GM23338 (cell line): ENCODE results near the gene ABCA12. TPM values are rescaled to one million over a fixed set of nuclear protein-coding genes. Genes with fewer than 3 reads are reported as not detected.

Experiments
- ATAC-seq: fragments of 200-7000 bp; cut with Tn5 transposase; 3 replicates; pipeline ENCODE4 v1.9.1; 2020
- DNase-seq: peaks from one replicate; pipeline ENCODE4 v3.0.0-alpha.2; 2015; ENCODE audit warnings: low spot score
- H2AFZ ChIP-seq: fragments of 200-600 bp; sonication (generic); 2 replicates; pipeline ENCODE4 v1.8.0; 2016; ENCODE audit warnings: antibody characterized with exemption, mild to moderate bottlenecking, moderate library complexity
- H3F3A ChIP-seq: fragments of 200-600 bp; sonication (generic); replicated peaks from 2 replicates; pipeline ENCODE4 v1.8.0; 2017; ENCODE audit warnings: antibody characterized with exemption, mixed run types, low read depth
- H3K27ac ChIP-seq: fragments of 200-600 bp; sonication (generic); 2 replicates; pipeline ENCODE4 v1.6.1; 2016; ENCODE audit warnings: low read depth
- H3K27me3 ChIP-seq: fragments of 200-600 bp; sonication (generic); 2 replicates; pipeline ENCODE4 v1.8.0; 2016; ENCODE audit warnings: mild to moderate bottlenecking, mixed run types, moderate library complexity; ENCODE audit not compliant: insufficient read depth
- H3K36me3 ChIP-seq: fragments of 200-600 bp; sonication (generic); 2 replicates; pipeline ENCODE4 v1.8.0; 2016; ENCODE audit warnings: mild to moderate bottlenecking; ENCODE audit not compliant: insufficient read depth
- H3K4me1 ChIP-seq: fragments of 200-600 bp; sonication (generic); 2 replicates; pipeline ENCODE4 v1.8.0; 2016; ENCODE audit warnings: mild to moderate bottlenecking, moderate library complexity; ENCODE audit not compliant: insufficient read depth
- H3K4me2 ChIP-seq: fragments of 200-600 bp; sonication (generic); 2 replicates; pipeline ENCODE4 v1.7.1; 2017; ENCODE audit warnings: mixed run types
- H3K4me3 ChIP-seq: fragments of 200-600 bp; sonication (generic); 2 replicates; pipeline ENCODE4 v1.6.1; 2016; ENCODE audit warnings: mixed run types
- H3K79me2 ChIP-seq: fragments of 200-600 bp; sonication (generic); replicated peaks from 2 replicates; pipeline ENCODE4 v1.8.0; 2017; ENCODE audit warnings: mild to moderate bottlenecking; ENCODE audit not compliant: insufficient read depth
- H3K9me2 ChIP-seq: fragments of 200-600 bp; sonication (generic); 2 replicates; pipeline ENCODE4 v1.8.0; 2017; ENCODE audit not compliant: insufficient read depth
- H4K20me1 ChIP-seq: fragments of 200-600 bp; sonication (generic); replicated peaks from 2 replicates; pipeline ENCODE4 v1.8.0; 2017; ENCODE audit warnings: mild to moderate bottlenecking; ENCODE audit not compliant: insufficient read depth
- H3K27ac Mint-ChIP-seq: 2 replicates; pipeline ENCODE4 v1.8.0; 2020; ENCODE audit warnings: inconsistent platforms, mild to moderate bottlenecking, moderate library complexity, mixed read lengths
- H3K27me3 Mint-ChIP-seq: 3 replicates; pipeline ENCODE4 v1.8.0; 2022; ENCODE audit warnings: low read depth, mild to moderate bottlenecking, moderate library complexity, mixed read lengths, inconsistent platforms; ENCODE audit not compliant: insufficient read depth, poor library complexity
- H3K36me3 Mint-ChIP-seq: 3 replicates; pipeline ENCODE4 v1.8.0; 2021; ENCODE audit warnings: low read depth, mild to moderate bottlenecking, inconsistent platforms, moderate library complexity, mixed read lengths
- H3K4me1 Mint-ChIP-seq: 3 replicates; pipeline ENCODE4 v1.8.0; 2020; ENCODE audit warnings: mild to moderate bottlenecking, inconsistent platforms, mixed read lengths
- H3K4me3 Mint-ChIP-seq: 3 replicates; pipeline ENCODE4 v1.8.0; 2021; ENCODE audit warnings: moderate library complexity, mild to moderate bottlenecking, inconsistent platforms, mixed read lengths
- H3K9me3 Mint-ChIP-seq: 3 replicates; pipeline ENCODE4 v1.8.0; 2020; ENCODE audit warnings: moderate library complexity, mild to moderate bottlenecking, inconsistent platforms, mixed read lengths
- ETS1 ChIP-seq: IDR thresholded peaks from 2 replicates; pipeline ENCODE4 v1.6.1; 2016; ENCODE audit warnings: antibody characterized with exemption
- EZH2phosphoT487 ChIP-seq: fragments of 200-600 bp; sonication (generic); IDR thresholded peaks from one replicate; pipeline ENCODE4 v1.8.1; 2018; ENCODE audit warnings: antibody characterized with exemption; ENCODE audit not compliant: unreplicated experiment
- JUNB ChIP-seq: IDR thresholded peaks from one replicate; pipeline ENCODE4 v1.6.1; 2016; ENCODE audit warnings: antibody characterized with exemption; ENCODE audit not compliant: unreplicated experiment
- NANOG ChIP-seq: IDR thresholded peaks from 2 replicates; pipeline ENCODE4 v1.6.1; 2016; ENCODE audit warnings: antibody characterized with exemption, borderline replicate concordance
- REST ChIP-seq: IDR thresholded peaks from one replicate; pipeline ENCODE4 v1.6.1; 2018; ENCODE audit warnings: antibody characterized with exemption; ENCODE audit not compliant: unreplicated experiment
- STAT1 ChIP-seq: IDR thresholded peaks from one replicate; pipeline ENCODE4 v1.6.1; 2016; ENCODE audit warnings: antibody characterized with exemption; ENCODE audit not compliant: unreplicated experiment
- ZNF114 ChIP-seq: fragments of 250-450 bp; sonication (Bioruptor Pico); IDR thresholded peaks from 2 replicates; pipeline ENCODE4 v1.5.0; 2020; ENCODE audit warnings: mild to moderate bottlenecking, moderate library complexity
- ZNF331 ChIP-seq: fragments of 250-450 bp; sonication (Bioruptor Pico); IDR thresholded peaks from 2 replicates; pipeline ENCODE4 v1.5.0; 2020; ENCODE audit warnings: low read depth, mild to moderate bottlenecking, moderate library complexity
- ZNF462 ChIP-seq: fragments of 250-450 bp; sonication (Bioruptor Pico); IDR thresholded peaks from 2 replicates; pipeline ENCODE4 v1.5.0; 2020; ENCODE audit warnings: mild to moderate bottlenecking, moderate library complexity
- polyA plus RNA-seq: library from polyadenylated mRNA; unstranded; fragments of >200 nt; fragmentation: Nextera tagmentation; extraction: Ambion mirVana; gene quantifications from 2 replicates; pipeline ENCODE4 v1.2.1, GENCODE V29; 2016
- total RNA-seq: library from RNA; depleted of rRNA; stranded (reverse); fragments of >200 nt; shearing (Covaris generic); gene quantifications from 2 replicates; pipeline ENCODE4 v1.2.3, GENCODE V29; 2014

ABCA12 gene
- total and polyA plus RNA-seq, 2 experiments from 2014 or later, result 0.05 to 0.10 TPM

- H3K36me3 Mint-ChIP-seq, result no peaks in the 10 kb centered on the region
- no peaks in the 10 kb centered on the region for H3K9me2 ChIP-seq
- no peak overlapping the region for H2AFZ ChIP-seq
- H3K4me1 ChIP-seq, result no peaks in the 10 kb centered on the region
- no peaks in the 10 kb centered on the region for H3K27me3 Mint-ChIP-seq
- no peaks in the 10 kb centered on the region for H3K27me3 ChIP-seq
- no peaks in the 10 kb centered on the region for H3K79me2 ChIP-seq
- no peak for DNase-seq
- H3K36me3 ChIP-seq, result no peaks in the 10 kb centered on the region
- H3K27ac Mint-ChIP-seq, result no peak overlapping the region
- peaks cover 2% of the 10 kb centered on the region; the same call in 2 of the 3 replicates for H3K4me1 Mint-ChIP-seq
- H3F3A ChIP-seq, result no peaks in the 10 kb centered on the region
- no peaks in the 10 kb centered on the region for H3K9me3 Mint-ChIP-seq
- H3K27ac ChIP-seq, result no peak overlapping the region
- no peak overlapping the region for H3K4me3 Mint-ChIP-seq
- no peak for ATAC-seq
- TF ChIP-seq ZNF331 (CRISPR knock-in tag) (no peak), ETS1 (no peak)
- H3K4me2 ChIP-seq, result no peak overlapping the region
- H4K20me1 ChIP-seq, result no peaks in the 10 kb centered on the region
- no peak overlapping the region for H3K4me3 ChIP-seq
These were observed 152.8 kb downstream of the ABCA12 start for GRCh38 chr2:214985619-214986018.

GRCh38 chr2:214966420-214966819 lies 172.0 kb downstream of the ABCA12 start:
- H3K79me2 ChIP-seq, result no peaks in the 10 kb centered on the region
- no peaks in the 10 kb centered on the region for H3K4me1 ChIP-seq
- H3K9me2 ChIP-seq, result no peaks in the 10 kb centered on the region
- no peaks in the 10 kb centered on the region for H3K27me3 ChIP-seq
- H3K4me2 ChIP-seq, result no peak overlapping the region
- H2AFZ ChIP-seq, result no peak overlapping the region
- peaks cover 2% of the 10 kb centered on the region for H3K27me3 Mint-ChIP-seq
- H3K36me3 ChIP-seq, result no peaks in the 10 kb centered on the region; the same call in 1 of the 2 replicates
- H4K20me1 ChIP-seq, result no peaks in the 10 kb centered on the region; the same call in 1 of the 2 replicates
- no peak overlapping the region for H3K27ac Mint-ChIP-seq
- peaks cover 16% of the 10 kb centered on the region for H3K36me3 Mint-ChIP-seq
- H3K4me1 Mint-ChIP-seq, result no peaks in the 10 kb centered on the region
- peaks cover 24% of the 10 kb centered on the region for H3K9me3 Mint-ChIP-seq
- DNase-seq, result no peak
- no peak for ATAC-seq
- H3K4me3 Mint-ChIP-seq, result no peak overlapping the region
- no peak overlapping the region for H3K27ac ChIP-seq
- TF ChIP-seq STAT1 (no peak), JUNB (no peak), EZH2phosphoT487 (no peak), ZNF331 (CRISPR knock-in tag) (no peak), ZNF462 (CRISPR knock-in tag) (no peak), REST (no peak), NANOG (no peak), ZNF114 (CRISPR knock-in tag) (no peak)
- H3K4me3 ChIP-seq, result no peak overlapping the region
- no peaks in the 10 kb centered on the region for H3F3A ChIP-seq
